HepG2 (cell line): ENCODE results near the gene SYNE1. TPM values are rescaled to one million over a fixed set of nuclear protein-coding genes. Genes with fewer than 3 reads are reported as not detected.

ENCODE experiments used
- EZH2 ChIP-seq: conservative IDR thresholded peaks from 2 replicates; pipeline ENCODE4 v1.6.1; 2012; ENCODE audit warnings: mild to moderate bottlenecking, low read depth, low read length, moderate library complexity
- NKX3-1 ChIP-seq: sonication (generic); formaldehyde crosslinking; IDR thresholded peaks from 2 replicates; pipeline ENCODE4 v1.5.0; 2020; ENCODE audit warnings: missing genetic modification reagents
- SKI ChIP-seq: fragments of 450-650 bp; IDR thresholded peaks from one replicate; pipeline ENCODE4 v1.6.1; 2018; ENCODE audit warnings: mild to moderate bottlenecking; ENCODE audit not compliant: partially characterized antibody
- TEAD2 ChIP-seq: sonication (generic); formaldehyde crosslinking; IDR thresholded peaks from 2 replicates; pipeline ENCODE4 v1.9.0; 2021; ENCODE audit warnings: missing genetic modification reagents
- ZNF761 ChIP-seq: sonication (generic); formaldehyde crosslinking; conservative IDR thresholded peaks from 2 replicates; pipeline ENCODE4 v1.4.0; 2020; ENCODE audit warnings: mild to moderate bottlenecking, missing genetic modification reagents
- ZNF850 ChIP-seq: sonication (generic); formaldehyde crosslinking; conservative IDR thresholded peaks from 2 replicates; pipeline ENCODE4 v1.9.0; 2021; ENCODE audit warnings: mild to moderate bottlenecking, missing genetic modification reagents
- ZSCAN9 ChIP-seq: IDR thresholded peaks from 2 replicates; pipeline ENCODE4 v1.6.1; 2016; ENCODE audit warnings: borderline replicate concordance
- polyA plus RNA-seq, 8 experiments: library from polyadenylated mRNA; depleted of rRNA in 3 of 8; stranded (reverse) in 7 of 8; unstranded in 1 of 8; fragments of >200 nt; fragmentation: Illumina TruSeq in 4 of 8; extraction: Trizol in 4 of 8; gene quantifications; 2 replicates each; pipeline versions ENCODE4 v1.2.1 to v1.2.3, GENCODE V29; 2011 to 2016; ENCODE audit warnings: low read depth in 4 of 8, missing spikeins in 1 of 8, mixed read lengths in 1 of 8; ENCODE audit not compliant: insufficient read depth in 1 of 8
- total RNA-seq, 5 experiments: library from RNA; depleted of rRNA; stranded (reverse); fragments of >200 nt; fragmentation: Illumina TruSeq; extraction: Trizol; gene quantifications; 2 replicates each; pipeline ENCODE4 v1.2.3, GENCODE V29; 2016; ENCODE audit warnings: low read depth in 1 of 5
- TF ChIP-seq, protein P1 (sequence below): sonication (generic); formaldehyde crosslinking; IDR thresholded peaks from 2 replicates; pipeline ENCODE4 v1.4.0; 2020; ENCODE audit warnings: missing genetic modification reagents
- TF ChIP-seq, protein P2 (sequence below): sonication (generic); formaldehyde crosslinking; conservative IDR thresholded peaks from 2 replicates; pipeline ENCODE4 v1.4.0; 2020; ENCODE audit warnings: missing genetic modification reagents
- TF ChIP-seq, protein P3 (sequence below): sonication (generic); formaldehyde crosslinking; IDR thresholded peaks from 2 replicates; pipeline ENCODE4 v1.5.0; 2020; ENCODE audit warnings: mild to moderate bottlenecking, missing genetic modification reagents
- TF ChIP-seq, protein P4 (sequence below): sonication (generic); formaldehyde crosslinking; IDR thresholded peaks from 2 replicates; pipeline ENCODE4 v1.5.0; 2020; ENCODE audit warnings: mild to moderate bottlenecking, missing genetic modification reagents, borderline replicate concordance
- TF ChIP-seq, protein P5 (sequence below): IDR thresholded peaks from 2 replicates; pipeline ENCODE4 v1.4.0; 2020; ENCODE audit warnings: mild to moderate bottlenecking, missing genetic modification reagents
- TF ChIP-seq, protein P6 (sequence below): IDR thresholded peaks from 2 replicates; pipeline ENCODE4 v1.6.1; 2012; ENCODE audit warnings: low read length, improper control_type of control experiment

The SYNE1 gene
- total and polyA plus RNA-seq, 2 of the 13 experiments (the other 11 are each of a cell fraction or from before 2014, with no cell fraction given) = 5.5 to 15.9 TPM

DNA sequence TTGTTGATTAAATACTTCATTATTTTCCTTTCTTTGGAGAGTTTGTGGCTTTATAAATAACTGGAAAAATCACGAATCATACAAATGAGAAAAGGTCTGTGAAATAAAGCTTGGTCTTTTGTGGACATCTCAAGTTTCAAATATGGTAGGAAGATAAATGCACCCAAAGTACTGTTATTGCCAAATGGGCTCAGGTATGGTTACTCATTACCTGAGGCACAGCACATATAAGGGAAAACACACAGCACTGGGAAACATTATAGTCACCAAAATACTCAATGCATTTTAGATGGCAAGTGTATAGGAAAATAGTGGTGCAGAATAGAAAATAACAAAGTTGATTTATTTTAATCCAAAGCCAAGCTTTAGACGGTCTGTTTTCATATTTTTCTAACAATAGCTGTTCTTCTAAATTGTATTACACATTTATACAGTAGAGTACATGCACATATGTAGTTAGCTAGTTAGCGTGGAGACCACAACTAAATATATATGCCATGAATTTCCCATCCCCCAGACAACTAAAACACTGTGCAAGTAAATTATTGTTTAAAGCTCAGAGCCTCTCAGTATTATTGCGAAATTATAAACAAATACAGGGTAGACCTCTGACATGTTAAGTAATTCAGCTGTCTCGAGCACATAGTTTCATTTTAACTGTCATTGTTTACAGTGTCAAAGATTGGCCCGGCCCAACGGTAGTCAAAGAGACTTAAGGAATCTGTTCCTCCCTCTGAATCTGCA, 336.0 kb downstream of the SYNE1 start (continued):
- TF ChIP-seq, protein P1, sequence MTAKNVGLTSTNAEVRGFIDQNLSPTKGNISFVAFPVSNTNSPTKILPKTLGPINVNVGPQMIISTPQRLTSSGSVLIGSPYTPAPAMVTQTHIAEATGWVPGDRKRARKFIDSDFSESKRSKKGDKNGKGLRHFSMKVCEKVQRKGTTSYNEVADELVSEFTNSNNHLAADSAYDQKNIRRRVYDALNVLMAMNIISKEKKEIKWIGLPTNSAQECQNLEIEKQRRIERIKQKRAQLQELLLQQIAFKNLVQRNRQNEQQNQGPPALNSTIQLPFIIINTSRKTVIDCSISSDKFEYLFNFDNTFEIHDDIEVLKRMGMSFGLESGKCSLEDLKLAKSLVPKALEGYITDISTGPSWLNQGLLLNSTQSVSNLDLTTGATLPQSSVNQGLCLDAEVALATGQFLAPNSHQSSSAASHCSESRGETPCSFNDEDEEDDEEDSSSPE (CRISPR knock-in tag) = 0 out of 2 replicates have a peak, but pooled peaks have one; percentile 13
- TF ChIP-seq, protein P2, sequence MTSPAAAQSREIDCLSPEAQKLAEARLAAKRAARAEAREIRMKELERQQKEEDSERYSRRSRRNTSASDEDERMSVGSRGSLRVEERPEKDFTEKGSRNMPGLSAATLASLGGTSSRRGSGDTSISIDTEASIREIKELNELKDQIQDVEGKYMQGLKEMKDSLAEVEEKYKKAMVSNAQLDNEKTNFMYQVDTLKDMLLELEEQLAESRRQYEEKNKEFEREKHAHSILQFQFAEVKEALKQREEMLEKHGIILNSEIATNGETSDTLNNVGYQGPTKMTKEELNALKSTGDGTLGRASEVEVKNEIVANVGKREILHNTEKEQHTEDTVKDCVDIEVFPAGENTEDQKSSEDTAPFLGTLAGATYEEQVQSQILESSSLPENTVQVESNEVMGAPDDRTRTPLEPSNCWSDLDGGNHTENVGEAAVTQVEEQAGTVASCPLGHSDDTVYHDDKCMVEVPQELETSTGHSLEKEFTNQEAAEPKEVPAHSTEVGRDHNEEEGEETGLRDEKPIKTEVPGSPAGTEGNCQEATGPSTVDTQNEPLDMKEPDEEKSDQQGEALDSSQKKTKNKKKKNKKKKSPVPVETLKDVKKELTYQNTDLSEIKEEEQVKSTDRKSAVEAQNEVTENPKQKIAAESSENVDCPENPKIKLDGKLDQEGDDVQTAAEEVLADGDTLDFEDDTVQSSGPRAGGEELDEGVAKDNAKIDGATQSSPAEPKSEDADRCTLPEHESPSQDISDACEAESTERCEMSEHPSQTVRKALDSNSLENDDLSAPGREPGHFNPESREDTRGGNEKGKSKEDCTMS (CRISPR knock-in tag) = no peak
- TF ChIP-seq NKX3-1 (CRISPR knock-in tag) = peak; percentile 75
- TF ChIP-seq, protein P3, sequence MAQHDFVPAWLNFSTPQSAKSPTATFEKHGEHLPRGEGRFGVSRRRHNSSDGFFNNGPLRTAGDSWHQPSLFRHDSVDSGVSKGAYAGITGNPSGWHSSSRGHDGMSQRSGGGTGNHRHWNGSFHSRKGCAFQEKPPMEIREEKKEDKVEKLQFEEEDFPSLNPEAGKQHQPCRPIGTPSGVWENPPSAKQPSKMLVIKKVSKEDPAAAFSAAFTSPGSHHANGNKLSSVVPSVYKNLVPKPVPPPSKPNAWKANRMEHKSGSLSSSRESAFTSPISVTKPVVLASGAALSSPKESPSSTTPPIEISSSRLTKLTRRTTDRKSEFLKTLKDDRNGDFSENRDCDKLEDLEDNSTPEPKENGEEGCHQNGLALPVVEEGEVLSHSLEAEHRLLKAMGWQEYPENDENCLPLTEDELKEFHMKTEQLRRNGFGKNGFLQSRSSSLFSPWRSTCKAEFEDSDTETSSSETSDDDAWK (CRISPR knock-in tag) = no peak
- no peak for TF ChIP-seq TEAD2 (CRISPR knock-in tag)
- TF ChIP-seq EZH2 = no peak
- TF ChIP-seq, protein P4, sequence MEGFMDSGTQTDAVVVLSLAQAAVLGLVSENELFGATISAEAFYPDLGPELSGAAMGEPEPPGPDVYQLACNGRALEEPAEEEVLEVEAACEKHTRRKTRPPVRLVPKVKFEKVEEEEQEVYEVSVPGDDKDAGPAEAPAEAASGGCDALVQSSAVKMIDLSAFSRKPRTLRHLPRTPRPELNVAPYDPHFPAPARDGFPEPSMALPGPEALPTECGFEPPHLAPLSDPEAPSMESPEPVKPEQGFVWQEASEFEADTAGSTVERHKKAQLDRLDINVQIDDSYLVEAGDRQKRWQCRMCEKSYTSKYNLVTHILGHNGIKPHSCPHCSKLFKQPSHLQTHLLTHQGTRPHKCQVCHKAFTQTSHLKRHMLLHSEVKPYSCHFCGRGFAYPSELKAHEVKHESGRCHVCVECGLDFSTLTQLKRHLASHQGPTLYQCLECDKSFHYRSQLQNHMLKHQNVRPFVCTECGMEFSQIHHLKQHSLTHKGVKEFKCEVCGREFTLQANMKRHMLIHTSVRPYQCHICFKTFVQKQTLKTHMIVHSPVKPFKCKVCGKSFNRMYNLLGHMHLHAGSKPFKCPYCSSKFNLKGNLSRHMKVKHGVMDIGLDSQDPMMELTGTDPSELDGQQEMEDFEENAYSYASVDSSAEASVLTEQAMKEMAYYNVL (CRISPR knock-in tag) = no peak
- TF ChIP-seq ZNF850 (CRISPR knock-in tag) = no peak
- TF ChIP-seq SKI = peak; percentile 89
- TF ChIP-seq, protein P5, sequence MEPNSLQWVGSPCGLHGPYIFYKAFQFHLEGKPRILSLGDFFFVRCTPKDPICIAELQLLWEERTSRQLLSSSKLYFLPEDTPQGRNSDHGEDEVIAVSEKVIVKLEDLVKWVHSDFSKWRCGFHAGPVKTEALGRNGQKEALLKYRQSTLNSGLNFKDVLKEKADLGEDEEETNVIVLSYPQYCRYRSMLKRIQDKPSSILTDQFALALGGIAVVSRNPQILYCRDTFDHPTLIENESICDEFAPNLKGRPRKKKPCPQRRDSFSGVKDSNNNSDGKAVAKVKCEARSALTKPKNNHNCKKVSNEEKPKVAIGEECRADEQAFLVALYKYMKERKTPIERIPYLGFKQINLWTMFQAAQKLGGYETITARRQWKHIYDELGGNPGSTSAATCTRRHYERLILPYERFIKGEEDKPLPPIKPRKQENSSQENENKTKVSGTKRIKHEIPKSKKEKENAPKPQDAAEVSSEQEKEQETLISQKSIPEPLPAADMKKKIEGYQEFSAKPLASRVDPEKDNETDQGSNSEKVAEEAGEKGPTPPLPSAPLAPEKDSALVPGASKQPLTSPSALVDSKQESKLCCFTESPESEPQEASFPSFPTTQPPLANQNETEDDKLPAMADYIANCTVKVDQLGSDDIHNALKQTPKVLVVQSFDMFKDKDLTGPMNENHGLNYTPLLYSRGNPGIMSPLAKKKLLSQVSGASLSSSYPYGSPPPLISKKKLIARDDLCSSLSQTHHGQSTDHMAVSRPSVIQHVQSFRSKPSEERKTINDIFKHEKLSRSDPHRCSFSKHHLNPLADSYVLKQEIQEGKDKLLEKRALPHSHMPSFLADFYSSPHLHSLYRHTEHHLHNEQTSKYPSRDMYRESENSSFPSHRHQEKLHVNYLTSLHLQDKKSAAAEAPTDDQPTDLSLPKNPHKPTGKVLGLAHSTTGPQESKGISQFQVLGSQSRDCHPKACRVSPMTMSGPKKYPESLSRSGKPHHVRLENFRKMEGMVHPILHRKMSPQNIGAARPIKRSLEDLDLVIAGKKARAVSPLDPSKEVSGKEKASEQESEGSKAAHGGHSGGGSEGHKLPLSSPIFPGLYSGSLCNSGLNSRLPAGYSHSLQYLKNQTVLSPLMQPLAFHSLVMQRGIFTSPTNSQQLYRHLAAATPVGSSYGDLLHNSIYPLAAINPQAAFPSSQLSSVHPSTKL (CRISPR knock-in tag) = peak; percentile 91
- 0 out of 2 replicates have a peak, but pooled peaks have one; percentile 59 for TF ChIP-seq ZSCAN9 (CRISPR knock-in tag)
- TF ChIP-seq ZNF761 (CRISPR knock-in tag) = no peak; the same call in 1 of the 2 replicates
- TF ChIP-seq, protein P6, sequence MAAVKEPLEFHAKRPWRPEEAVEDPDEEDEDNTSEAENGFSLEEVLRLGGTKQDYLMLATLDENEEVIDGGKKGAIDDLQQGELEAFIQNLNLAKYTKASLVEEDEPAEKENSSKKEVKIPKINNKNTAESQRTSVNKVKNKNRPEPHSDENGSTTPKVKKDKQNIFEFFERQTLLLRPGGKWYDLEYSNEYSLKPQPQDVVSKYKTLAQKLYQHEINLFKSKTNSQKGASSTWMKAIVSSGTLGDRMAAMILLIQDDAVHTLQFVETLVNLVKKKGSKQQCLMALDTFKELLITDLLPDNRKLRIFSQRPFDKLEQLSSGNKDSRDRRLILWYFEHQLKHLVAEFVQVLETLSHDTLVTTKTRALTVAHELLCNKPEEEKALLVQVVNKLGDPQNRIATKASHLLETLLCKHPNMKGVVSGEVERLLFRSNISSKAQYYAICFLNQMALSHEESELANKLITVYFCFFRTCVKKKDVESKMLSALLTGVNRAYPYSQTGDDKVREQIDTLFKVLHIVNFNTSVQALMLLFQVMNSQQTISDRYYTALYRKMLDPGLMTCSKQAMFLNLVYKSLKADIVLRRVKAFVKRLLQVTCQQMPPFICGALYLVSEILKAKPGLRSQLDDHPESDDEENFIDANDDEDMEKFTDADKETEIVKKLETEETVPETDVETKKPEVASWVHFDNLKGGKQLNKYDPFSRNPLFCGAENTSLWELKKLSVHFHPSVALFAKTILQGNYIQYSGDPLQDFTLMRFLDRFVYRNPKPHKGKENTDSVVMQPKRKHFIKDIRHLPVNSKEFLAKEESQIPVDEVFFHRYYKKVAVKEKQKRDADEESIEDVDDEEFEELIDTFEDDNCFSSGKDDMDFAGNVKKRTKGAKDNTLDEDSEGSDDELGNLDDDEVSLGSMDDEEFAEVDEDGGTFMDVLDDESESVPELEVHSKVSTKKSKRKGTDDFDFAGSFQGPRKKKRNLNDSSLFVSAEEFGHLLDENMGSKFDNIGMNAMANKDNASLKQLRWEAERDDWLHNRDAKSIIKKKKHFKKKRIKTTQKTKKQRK = no peak
